Measurements from ENCODE around the gene ZMYND8.

The ZMYND8 gene

DNA sequence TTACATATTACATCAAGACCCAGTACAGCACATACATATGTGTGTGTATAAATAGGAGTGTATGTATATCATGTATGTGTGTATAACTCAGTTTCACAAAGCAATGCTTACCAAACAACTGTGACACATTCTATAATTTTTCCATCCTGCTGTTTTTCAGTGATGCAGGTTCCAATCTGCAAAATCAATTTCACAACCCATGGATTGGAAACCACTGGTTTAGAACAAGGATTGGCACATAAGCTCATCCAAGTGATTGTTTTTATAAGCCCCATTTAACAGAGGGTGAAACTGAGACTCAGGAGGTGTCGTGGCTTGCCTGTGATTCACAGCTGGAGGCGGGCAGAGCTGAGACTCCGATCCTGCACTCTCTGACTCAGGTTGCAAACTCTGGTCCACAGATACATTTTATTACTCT is 158.2 kb downstream of the ZMYND8 start:
- no peak for DNase-seq (ENCODE audit: low read depth)
- no peaks in the 10 kb centered on the region for H3K9me3 ChIP-seq (ENCODE audit: control insufficient read depth, low read length)
- H3K27me3 ChIP-seq (replicated peaks; ENCODE audit: control insufficient read depth, insufficient read depth, low read length) = no peaks in the 10 kb centered on the region
- no peaks in the 10 kb centered on the region for H3K4me1 ChIP-seq (ENCODE audit: control insufficient read depth, insufficient read depth, low read length)
- no peak overlapping the region for H3K4me3 ChIP-seq (ENCODE audit: low read length)
- no peaks in the 10 kb centered on the region for H3K36me3 ChIP-seq (ENCODE audit: control insufficient read depth, insufficient read depth, low read length, severe bottlenecking)
- no peak overlapping the region for H3K9ac ChIP-seq (ENCODE audit: low read length)

DNA sequence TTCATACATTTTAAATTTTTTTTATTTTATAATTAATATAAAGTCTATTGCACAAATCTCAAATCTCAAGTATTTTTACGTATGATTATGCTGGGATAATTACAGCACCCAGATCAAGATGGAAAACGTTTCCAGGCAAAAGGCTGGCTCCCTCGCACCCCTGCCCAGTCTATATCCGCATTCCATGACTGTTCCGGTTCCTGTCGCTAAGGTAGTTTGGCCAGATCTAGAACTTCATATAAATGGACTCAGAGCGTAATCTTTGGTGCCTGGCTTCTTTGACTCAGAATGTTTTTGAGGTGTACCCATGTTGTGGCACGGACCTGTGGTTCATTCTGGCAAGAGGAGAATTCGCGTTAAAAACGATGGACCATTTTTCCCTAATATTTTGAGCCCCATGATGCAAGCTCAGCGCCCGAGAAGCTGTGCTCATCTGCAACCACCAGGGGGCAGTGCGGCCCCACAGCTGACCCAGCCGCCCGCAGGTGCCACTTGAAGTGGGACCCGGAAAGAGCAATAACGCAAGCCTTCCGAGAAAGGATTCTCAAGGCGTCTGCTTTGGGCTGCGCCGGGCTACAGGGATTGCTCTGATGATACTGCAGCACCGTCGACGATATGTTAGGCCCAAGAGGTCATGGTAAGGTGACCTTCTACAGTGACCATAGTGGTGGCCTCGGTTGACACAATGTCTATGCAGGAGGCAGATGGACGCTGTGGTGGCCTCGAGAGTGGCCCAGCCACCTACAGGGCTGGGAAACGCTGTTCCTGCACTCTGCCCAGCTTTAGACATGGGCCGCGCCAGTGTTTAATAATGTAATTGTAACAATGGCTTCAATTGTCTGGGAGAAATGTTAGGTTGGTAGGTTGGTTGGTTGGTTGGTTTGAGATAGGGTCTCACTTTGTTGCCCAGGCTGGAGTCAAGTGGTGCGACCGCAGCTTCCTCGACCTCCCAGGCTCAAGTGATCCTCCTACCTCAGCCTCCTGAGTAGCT is 160.1 kb downstream of the ZMYND8 start:
- Histone ChIP-seq H3K4me3 (ENCODE audit: low read length) (no peak overlapping the region), H3K9ac (ENCODE audit: low read length) (no peak overlapping the region), H3K27me3 (replicated peaks; ENCODE audit: control insufficient read depth, insufficient read depth, low read length) (peaks cover 6% of the 10 kb centered on the region), H3K9me3 (ENCODE audit: control insufficient read depth, low read length) (no peaks in the 10 kb centered on the region), H3K4me1 (ENCODE audit: control insufficient read depth, insufficient read depth, low read length) (no peaks in the 10 kb centered on the region), H3K36me3 (ENCODE audit: control insufficient read depth, insufficient read depth, low read length, severe bottlenecking) (no peaks in the 10 kb centered on the region)
- peak; percentile 84 for DNase-seq (ENCODE audit: low read depth)

DNA sequence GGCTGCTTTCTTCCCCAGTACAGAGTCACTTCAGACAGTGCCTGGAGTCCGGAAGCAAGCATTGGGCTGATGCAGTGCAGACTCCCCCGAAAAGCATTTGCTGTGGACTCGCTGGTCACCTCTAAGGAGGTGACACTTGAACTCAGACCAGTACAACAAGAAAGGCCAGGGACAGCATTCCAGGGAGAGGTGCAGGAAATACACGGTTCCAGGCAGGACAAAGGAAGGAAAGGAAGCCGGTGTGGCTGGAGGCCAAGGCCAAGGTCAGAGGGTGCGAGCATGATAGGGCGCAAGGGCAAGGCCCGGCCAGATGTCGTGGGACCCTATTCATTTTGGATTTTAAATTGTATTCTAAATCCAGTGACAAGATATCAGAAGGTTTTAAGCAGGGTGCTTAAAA is 160.9 kb downstream of the ZMYND8 start:
- Histone ChIP-seq H3K9me3 (ENCODE audit: control insufficient read depth, low read length) (no peaks in the 10 kb centered on the region), H3K36me3 (ENCODE audit: control insufficient read depth, insufficient read depth, low read length, severe bottlenecking) (no peaks in the 10 kb centered on the region), H3K4me1 (ENCODE audit: control insufficient read depth, insufficient read depth, low read length) (no peaks in the 10 kb centered on the region), H3K4me3 (ENCODE audit: low read length) (no peak overlapping the region), H3K9ac (ENCODE audit: low read length) (no peak overlapping the region), H3K27me3 (replicated peaks; ENCODE audit: control insufficient read depth, insufficient read depth, low read length) (peaks cover 8% of the 10 kb centered on the region)
- DNase-seq (ENCODE audit: low read depth) = no peak

DNA sequence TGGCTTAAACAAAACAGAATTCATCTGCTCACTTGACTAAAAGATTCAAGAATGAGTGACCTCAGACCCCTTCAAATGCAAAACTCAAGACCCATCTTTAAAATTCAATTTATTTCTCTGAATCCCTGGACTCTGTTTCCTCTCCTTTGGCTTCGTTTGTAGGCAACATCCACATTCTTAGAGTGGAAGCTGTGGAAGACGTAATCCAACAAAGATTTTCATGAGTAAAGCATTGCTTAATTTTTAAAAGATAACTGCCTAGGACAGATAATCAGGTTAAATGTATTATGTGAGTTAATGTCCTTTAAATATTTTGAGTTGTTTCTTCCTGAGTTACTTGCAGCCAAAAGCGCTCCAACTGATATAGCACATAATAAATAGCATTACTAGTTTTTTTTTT is 164.5 kb downstream of the ZMYND8 start:
- no peak overlapping the region for H3K4me3 ChIP-seq (ENCODE audit: low read length)
- no peaks in the 10 kb centered on the region for H3K4me1 ChIP-seq (ENCODE audit: control insufficient read depth, insufficient read depth, low read length)
- H3K36me3 ChIP-seq (ENCODE audit: control insufficient read depth, insufficient read depth, low read length, severe bottlenecking) = no peaks in the 10 kb centered on the region
- no peak for DNase-seq (ENCODE audit: low read depth)
- peaks cover 14% of the 10 kb centered on the region for H3K27me3 ChIP-seq (replicated peaks; ENCODE audit: control insufficient read depth, insufficient read depth, low read length)
- H3K9me3 ChIP-seq (ENCODE audit: control insufficient read depth, low read length) = no peaks in the 10 kb centered on the region
- H3K9ac ChIP-seq (ENCODE audit: low read length) = no peak overlapping the region

DNA sequence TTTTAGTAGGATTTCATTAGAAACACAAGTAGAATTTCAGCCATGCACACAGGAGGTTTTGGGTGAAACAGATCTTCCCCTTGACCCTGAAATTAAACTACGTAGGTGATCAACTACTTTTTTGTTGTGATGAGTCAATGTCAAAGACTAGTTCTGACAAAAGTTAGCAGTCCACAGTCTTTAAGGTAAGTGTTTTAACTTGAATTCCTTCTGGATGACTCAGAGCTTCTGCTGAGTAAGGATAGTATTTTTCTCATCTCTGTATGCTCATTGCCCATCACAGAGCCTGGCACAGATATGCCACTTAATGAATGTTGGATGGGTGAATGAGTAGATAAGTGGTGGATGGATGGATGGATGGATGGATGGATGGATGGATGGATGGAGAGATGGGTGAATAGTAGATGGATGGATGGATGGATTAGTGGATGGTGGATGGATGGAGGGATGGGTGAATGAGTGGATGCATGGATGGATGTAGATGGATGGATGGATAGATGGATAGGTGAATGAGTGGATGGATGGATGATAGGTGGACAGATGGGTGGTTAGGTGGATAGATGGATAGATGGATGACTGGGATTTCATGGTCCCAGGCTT is 165.3 kb downstream of the ZMYND8 start:
- DNase-seq (ENCODE audit: low read depth) = no peak
- Histone ChIP-seq H3K4me3 (ENCODE audit: low read length) (no peak overlapping the region), H3K9ac (ENCODE audit: low read length) (no peak overlapping the region), H3K4me1 (ENCODE audit: control insufficient read depth, insufficient read depth, low read length) (no peaks in the 10 kb centered on the region), H3K27me3 (replicated peaks; ENCODE audit: control insufficient read depth, insufficient read depth, low read length) (peaks cover 14% of the 10 kb centered on the region), H3K36me3 (ENCODE audit: control insufficient read depth, insufficient read depth, low read length, severe bottlenecking) (no peaks in the 10 kb centered on the region), H3K9me3 (ENCODE audit: control insufficient read depth, low read length) (no peaks in the 10 kb centered on the region)

DNA sequence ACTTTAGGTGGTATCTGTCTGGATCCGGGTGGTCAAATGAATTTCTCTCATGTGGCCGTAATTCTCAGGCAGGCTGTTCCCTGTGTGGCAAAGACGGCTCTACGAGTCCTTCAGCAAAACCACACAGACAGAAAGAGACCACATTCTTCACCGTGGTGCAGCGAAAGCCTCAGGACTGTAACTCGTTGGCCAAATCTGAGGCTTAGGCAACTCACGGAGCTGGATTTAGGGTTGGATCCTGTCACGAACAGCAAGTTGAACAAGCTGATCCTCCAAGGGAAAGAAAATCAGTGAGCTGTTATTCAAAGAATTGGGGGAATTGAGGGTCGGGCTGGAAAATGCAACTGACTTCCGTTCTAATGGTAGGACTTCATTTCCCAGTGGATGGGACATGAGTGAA is 167.4 kb downstream of the ZMYND8 start:
- H3K4me1 ChIP-seq (ENCODE audit: control insufficient read depth, insufficient read depth, low read length) = no peaks in the 10 kb centered on the region
- DNase-seq (ENCODE audit: low read depth) = no peak
- no peak overlapping the region for H3K4me3 ChIP-seq (ENCODE audit: low read length)
- peaks cover 14% of the 10 kb centered on the region for H3K27me3 ChIP-seq (replicated peaks; ENCODE audit: control insufficient read depth, insufficient read depth, low read length)
- H3K9ac ChIP-seq (ENCODE audit: low read length) = no peak overlapping the region
- no peaks in the 10 kb centered on the region for H3K9me3 ChIP-seq (ENCODE audit: control insufficient read depth, low read length)
- H3K36me3 ChIP-seq (ENCODE audit: control insufficient read depth, insufficient read depth, low read length, severe bottlenecking) = no peaks in the 10 kb centered on the region

DNA sequence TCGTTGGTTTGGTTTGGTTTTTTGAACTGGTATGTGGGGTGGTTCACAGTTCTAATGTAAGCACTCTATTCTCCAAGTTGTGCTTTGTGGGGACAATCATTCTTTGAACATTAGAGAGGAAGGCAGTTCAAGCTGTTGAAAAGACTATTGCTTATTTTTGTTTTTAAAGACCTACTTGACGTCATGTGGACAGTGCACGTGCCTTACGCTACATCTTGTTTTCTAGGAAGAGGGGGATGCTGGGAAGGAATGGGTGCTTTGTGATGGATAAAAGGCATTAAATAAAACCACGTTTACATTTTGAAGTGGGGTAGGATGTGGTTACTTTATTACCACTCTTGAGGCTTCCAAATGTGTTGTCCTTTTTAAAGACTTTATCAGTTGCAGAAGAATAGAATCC is 168.0 kb downstream of the ZMYND8 start:
- H3K9me3 ChIP-seq (ENCODE audit: control insufficient read depth, low read length) = no peaks in the 10 kb centered on the region
- no peak overlapping the region for H3K9ac ChIP-seq (ENCODE audit: low read length)
- H3K27me3 ChIP-seq (replicated peaks; ENCODE audit: control insufficient read depth, insufficient read depth, low read length) = peaks cover 14% of the 10 kb centered on the region
- no peaks in the 10 kb centered on the region for H3K36me3 ChIP-seq (ENCODE audit: control insufficient read depth, insufficient read depth, low read length, severe bottlenecking)
- no peaks in the 10 kb centered on the region for H3K4me1 ChIP-seq (ENCODE audit: control insufficient read depth, insufficient read depth, low read length)
- no peak overlapping the region for H3K4me3 ChIP-seq (ENCODE audit: low read length)
- DNase-seq (ENCODE audit: low read depth) = no peak

DNA sequence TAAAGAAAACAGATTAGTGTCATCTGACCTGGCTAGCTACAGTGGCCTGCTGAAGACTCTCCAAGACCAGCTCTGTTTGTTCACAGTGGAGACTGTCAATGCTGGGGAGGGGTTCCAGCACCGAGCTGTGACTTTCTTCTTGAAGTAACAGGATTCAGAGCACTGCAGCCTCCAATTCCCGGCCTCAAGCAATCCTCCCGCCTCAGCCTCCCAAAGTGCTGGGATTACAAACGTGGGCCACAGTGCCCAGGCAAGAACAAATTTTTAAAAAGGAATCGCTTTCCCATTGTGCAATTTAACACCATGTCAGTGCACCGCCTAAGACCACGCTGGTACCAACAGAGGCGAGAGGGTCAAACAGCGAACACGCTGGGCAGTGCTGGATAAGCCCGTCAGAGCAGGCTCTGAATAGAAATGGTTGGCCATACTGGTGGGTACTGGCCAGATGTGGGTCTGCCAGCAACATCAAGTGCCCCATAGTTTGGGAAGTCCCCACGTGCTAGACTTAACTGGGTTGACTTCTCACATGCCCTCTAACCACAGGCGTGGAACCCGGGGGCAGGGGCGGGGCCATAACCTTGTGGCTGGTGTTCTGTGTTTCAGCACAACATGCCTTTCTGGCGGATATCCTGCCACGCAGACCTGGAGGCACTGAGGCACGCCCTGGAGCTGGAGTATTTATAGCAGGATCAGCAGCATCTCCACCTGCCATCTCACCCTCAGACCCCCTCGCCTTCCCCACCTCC is 168.9 kb downstream of the ZMYND8 start:
- Histone ChIP-seq H3K27me3 (replicated peaks; ENCODE audit: control insufficient read depth, insufficient read depth, low read length) (peaks cover 14% of the 10 kb centered on the region), H3K36me3 (ENCODE audit: control insufficient read depth, insufficient read depth, low read length, severe bottlenecking) (no peaks in the 10 kb centered on the region), H3K9ac (ENCODE audit: low read length) (no peak overlapping the region), H3K4me1 (ENCODE audit: control insufficient read depth, insufficient read depth, low read length) (no peaks in the 10 kb centered on the region), H3K4me3 (ENCODE audit: low read length) (no peak overlapping the region), H3K9me3 (ENCODE audit: control insufficient read depth, low read length) (no peaks in the 10 kb centered on the region)
- no peak for DNase-seq (ENCODE audit: low read depth)

DNA sequence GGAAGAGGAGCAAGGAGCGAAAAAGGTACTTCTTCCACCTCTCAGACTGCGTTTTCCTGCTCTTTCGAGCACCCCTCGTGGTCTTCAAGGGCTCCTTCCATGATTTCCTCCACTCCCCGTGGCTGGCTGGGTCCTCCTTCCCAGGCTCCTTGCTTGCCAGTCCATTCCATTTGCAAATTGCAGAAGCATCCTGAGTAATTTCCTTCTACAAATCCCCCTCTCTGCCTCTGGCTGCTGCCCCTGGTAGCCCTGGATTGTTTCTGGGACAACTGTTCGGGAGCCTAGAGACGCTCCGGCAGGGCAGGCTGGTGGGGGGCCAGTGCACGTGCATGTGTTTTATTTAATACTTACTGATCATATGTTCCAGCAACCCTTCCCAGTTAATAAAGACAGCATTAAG is 173.1 kb downstream of the ZMYND8 start:
- H3K27me3 ChIP-seq (replicated peaks; ENCODE audit: control insufficient read depth, insufficient read depth, low read length) = peaks cover 2% of the 10 kb centered on the region
- H3K36me3 ChIP-seq (ENCODE audit: control insufficient read depth, insufficient read depth, low read length, severe bottlenecking) = peaks cover 4% of the 10 kb centered on the region

DNA sequence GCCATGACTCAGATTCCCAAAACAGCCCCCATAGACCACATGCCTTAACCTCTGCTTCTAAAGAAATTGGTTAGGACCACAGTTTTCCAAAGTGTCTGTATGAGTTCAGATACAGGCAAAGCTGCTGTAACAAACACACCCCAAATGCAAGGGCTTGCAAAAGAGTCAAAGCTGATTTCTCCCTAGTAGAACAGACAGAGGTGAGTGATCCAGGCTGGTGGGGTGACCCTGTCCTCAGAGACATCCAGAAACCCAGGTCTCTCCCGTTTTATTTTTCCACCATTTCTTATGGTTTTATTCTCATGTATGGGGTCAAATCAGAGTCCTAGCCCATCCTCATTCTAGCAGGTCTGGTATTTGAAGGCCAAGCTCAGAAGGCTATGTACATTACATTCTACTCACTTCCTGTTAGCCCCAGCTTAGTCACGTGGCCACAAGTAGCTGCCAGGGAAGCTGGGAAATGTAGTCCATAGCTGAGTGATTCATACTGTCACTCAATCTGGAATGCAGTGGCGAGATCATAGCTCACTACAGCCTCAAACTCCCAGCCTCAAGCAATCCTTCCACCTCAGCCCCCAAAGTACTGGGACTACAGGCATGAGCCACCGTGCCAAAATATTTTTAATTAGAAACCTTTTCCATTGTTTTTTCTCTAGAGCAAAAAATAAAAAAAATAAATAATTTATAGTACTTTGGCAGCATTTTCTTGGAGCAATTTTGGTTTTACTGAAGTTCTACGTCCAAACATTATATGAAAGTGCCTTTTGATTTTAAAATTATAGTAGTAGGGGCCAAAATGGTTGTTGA is 175.2 kb downstream of the ZMYND8 start:
- Histone ChIP-seq H3K27me3 (replicated peaks; ENCODE audit: control insufficient read depth, insufficient read depth, low read length) (no peaks in the 10 kb centered on the region), H3K36me3 (ENCODE audit: control insufficient read depth, insufficient read depth, low read length, severe bottlenecking) (peaks cover 4% of the 10 kb centered on the region), H3K4me3 (ENCODE audit: low read length) (no peak overlapping the region), H3K9me3 (ENCODE audit: control insufficient read depth, low read length) (no peaks in the 10 kb centered on the region), H3K4me1 (ENCODE audit: control insufficient read depth, insufficient read depth, low read length) (no peaks in the 10 kb centered on the region), H3K9ac (ENCODE audit: low read length) (no peak overlapping the region)
- DNase-seq (ENCODE audit: low read depth) = peak; percentile 43

More for the DNA sequence above, 173.1 kb downstream of the ZMYND8 start:
- H3K4me3 ChIP-seq (ENCODE audit: low read length) = no peak overlapping the region
- no peak for DNase-seq (ENCODE audit: low read depth)
- no peak overlapping the region for H3K9ac ChIP-seq (ENCODE audit: low read length)
- no peaks in the 10 kb centered on the region for H3K4me1 ChIP-seq (ENCODE audit: control insufficient read depth, insufficient read depth, low read length)
- H3K9me3 ChIP-seq (ENCODE audit: control insufficient read depth, low read length) = no peaks in the 10 kb centered on the region
